ENCODE measurements around the gene KLRG1. TPM values are rescaled to one million over a fixed set of nuclear protein-coding genes. Genes with fewer than 3 reads are reported as not detected.

KLRG1 gene
- total RNA-seq, 1 experiment from 2014 or later: 2.1 TPM

DNA sequence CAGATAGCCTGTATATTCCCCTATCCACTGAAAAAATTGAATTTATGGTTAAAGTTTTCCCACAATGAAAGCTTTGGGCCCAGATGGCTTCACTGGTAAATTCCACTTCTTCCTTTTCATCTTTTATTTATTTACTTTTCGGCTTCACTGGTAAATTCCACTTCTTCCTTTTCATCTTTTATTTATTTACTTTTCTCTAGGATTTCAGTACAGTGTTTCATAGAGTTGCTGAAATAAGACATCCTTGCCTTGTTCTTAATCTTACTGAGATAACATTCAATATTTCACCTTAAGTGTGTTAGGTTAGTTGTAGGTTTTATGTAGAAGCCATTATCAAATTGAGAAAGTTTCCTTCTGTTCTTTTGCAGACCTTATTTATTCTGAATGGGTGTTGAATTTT, 18.9 kb upstream of the KLRG1 start:
- TF ChIP-seq, protein P1, sequence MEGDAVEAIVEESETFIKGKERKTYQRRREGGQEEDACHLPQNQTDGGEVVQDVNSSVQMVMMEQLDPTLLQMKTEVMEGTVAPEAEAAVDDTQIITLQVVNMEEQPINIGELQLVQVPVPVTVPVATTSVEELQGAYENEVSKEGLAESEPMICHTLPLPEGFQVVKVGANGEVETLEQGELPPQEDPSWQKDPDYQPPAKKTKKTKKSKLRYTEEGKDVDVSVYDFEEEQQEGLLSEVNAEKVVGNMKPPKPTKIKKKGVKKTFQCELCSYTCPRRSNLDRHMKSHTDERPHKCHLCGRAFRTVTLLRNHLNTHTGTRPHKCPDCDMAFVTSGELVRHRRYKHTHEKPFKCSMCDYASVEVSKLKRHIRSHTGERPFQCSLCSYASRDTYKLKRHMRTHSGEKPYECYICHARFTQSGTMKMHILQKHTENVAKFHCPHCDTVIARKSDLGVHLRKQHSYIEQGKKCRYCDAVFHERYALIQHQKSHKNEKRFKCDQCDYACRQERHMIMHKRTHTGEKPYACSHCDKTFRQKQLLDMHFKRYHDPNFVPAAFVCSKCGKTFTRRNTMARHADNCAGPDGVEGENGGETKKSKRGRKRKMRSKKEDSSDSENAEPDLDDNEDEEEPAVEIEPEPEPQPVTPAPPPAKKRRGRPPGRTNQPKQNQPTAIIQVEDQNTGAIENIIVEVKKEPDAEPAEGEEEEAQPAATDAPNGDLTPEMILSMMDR (conservative IDR thresholded peaks at IDR 0.05): no peak
- Mint-ChIP-seq H3K4me3 (no peak overlapping the region), H3K27me3 (ENCODE audit: low read depth) (no peaks in the 10 kb centered on the region; the same call in 1 of the 2 replicates), H3K9me3 (peaks cover 24 to 31% of the 10 kb centered on the region in 2 experiments), H3K27ac (no peak overlapping the region), H3K4me1 (no peaks in the 10 kb centered on the region), H3K36me3 (ENCODE audit: insufficient read depth in 1 of 3, low read depth in 3 of 3) (peaks cover 10 to 16% (median 15%) of the 10 kb centered on the region in 3 experiments)
- no peak overlapping the region for H2BK15ac ChIP-seq (ENCODE audit: low read depth, low read length)
- H3T11ph ChIP-seq (ENCODE audit: low read length): no peak overlapping the region
- H3K4me2 ChIP-seq (ENCODE audit: insufficient read depth, insufficient read length, low read length): no peak overlapping the region
- no peaks in the 10 kb centered on the region for H3K27me3 ChIP-seq (ENCODE audit: insufficient read depth, low read length)
- DNase-seq: no peak
- H3K79me2 ChIP-seq (ENCODE audit: insufficient read depth, low read length): no peaks in the 10 kb centered on the region
- H2BK5ac ChIP-seq (ENCODE audit: insufficient read length, low read length): no peak overlapping the region
- no peak overlapping the region for H4K5ac ChIP-seq (ENCODE audit: insufficient read length, low read depth, low read length)
- H2AK5ac ChIP-seq (ENCODE audit: insufficient read length, low read length): no peak overlapping the region
- no peak overlapping the region for H2BK120ac ChIP-seq (ENCODE audit: low read depth, low read length, poor library complexity, severe bottlenecking)
- H3K4me1 ChIP-seq (ENCODE audit: insufficient read depth, low read length): no peaks in the 10 kb centered on the region
- no peak overlapping the region for H3K27ac ChIP-seq (ENCODE audit: insufficient read length, low read depth, low read length)
- no peak overlapping the region for H3K18ac ChIP-seq (ENCODE audit: insufficient read length, low read depth, low read length)
- no peak overlapping the region for H3K9ac ChIP-seq (ENCODE audit: extremely low read depth, insufficient read length, low read length)
- H4K91ac ChIP-seq (ENCODE audit: insufficient read length, low read depth, low read length): no peak overlapping the region
- peaks cover 4% of the 10 kb centered on the region for H3K9me3 ChIP-seq (ENCODE audit: control insufficient read depth, low read depth, low read length)
- no peaks in the 10 kb centered on the region for H3K23me2 ChIP-seq (ENCODE audit: insufficient read length, low read depth, low read length, poor library complexity, severe bottlenecking)
- H2BK12ac ChIP-seq (ENCODE audit: insufficient read length, low read depth, low read length): no peak overlapping the region
- WGBS (ENCODE audit: extremely low coverage, insufficient read length, low lambda C conversion rate): no CpG with 5 or more reads among the region's 1 CpG
- H3K56ac ChIP-seq (ENCODE audit: insufficient read length, low read depth, low read length): no peak overlapping the region
- H3K4ac ChIP-seq (ENCODE audit: low read depth, low read length): no peak overlapping the region
- no peak overlapping the region for H4K8ac ChIP-seq (replicated peaks; ENCODE audit: insufficient read length, low read depth, low read length)
- no peak overlapping the region for H3K23ac ChIP-seq (ENCODE audit: insufficient read length, low read depth, low read length)
- no peaks in the 10 kb centered on the region for H4K20me1 ChIP-seq (ENCODE audit: control insufficient read depth, insufficient read depth, insufficient read length)
- no peak overlapping the region for H2AFZ ChIP-seq (ENCODE audit: low read length)
- no peak overlapping the region for H2BK20ac ChIP-seq (ENCODE audit: low read depth, low read length, poor library complexity, severe bottlenecking)
- H3K14ac ChIP-seq (ENCODE audit: insufficient read depth, low read length): no peak overlapping the region
- no peaks in the 10 kb centered on the region for H3K79me1 ChIP-seq (ENCODE audit: insufficient read depth, low read depth, low read length, poor library complexity, severe bottlenecking)
